Heart left ventricle (tissue), 16 donors: ENCODE results near the gene TFAP2C. TPM values are rescaled to one million over a fixed set of nuclear protein-coding genes. Genes with fewer than 3 reads are reported as not detected.
"Not testable (repeated sequence)": the region's sequence is repeated elsewhere in the genome, so short reads cannot be mapped to it uniquely, and the experiment has no call there.

Experiments
- ATAC-seq, 4 donors: fragments of 200-7000 bp; cut with Tn5 transposase; one replicate each; pipeline ENCODE4 v1.9.1; 2020 to 2022; ENCODE audit warnings: moderate library complexity in 4 of 4, mild to moderate bottlenecking in 3 of 4, moderate number of reproducible peaks in 1 of 4
- DNase-seq, 5 donors: peaks; one replicate each; pipeline ENCODE4 v3.0.0-alpha.2; 2020
- H3K27ac ChIP-seq, 12 donors: fragments of 200-600 bp; sonication (generic) in 4 of 12; one replicate each; pipeline versions ENCODE4 v1.5.0 to v1.8.0; 2016 to 2022; ENCODE audit warnings: mild to moderate bottlenecking in 2 of 12
- H3K27me3 ChIP-seq, 9 donors: fragments of 200-600 bp; sonication (generic) in 2 of 9; one replicate each; pipeline versions ENCODE4 v1.5.1 to v1.8.0; 2016 to 2022; ENCODE audit warnings: mild to moderate bottlenecking in 3 of 9
- H3K36me3 ChIP-seq, 9 donors: fragments of 200-600 bp; sonication (generic) in 2 of 9; one replicate each; pipeline versions ENCODE4 v1.5.0 to v1.8.0; 2018 to 2022; ENCODE audit warnings: mild to moderate bottlenecking in 2 of 9
- H3K4me1 ChIP-seq, 12 donors: fragments of 200-600 bp; sonication (generic) in 4 of 12; one replicate each; pipeline versions ENCODE4 v1.5.0 to v1.8.0; 2016 to 2022; ENCODE audit warnings: mild to moderate bottlenecking in 3 of 12
- H3K4me3 ChIP-seq, 12 donors: fragments of 200-600 bp; sonication (generic) in 4 of 12; one replicate each; pipeline versions ENCODE4 v1.5.0 to v1.8.0; 2017 to 2022; ENCODE audit warnings: mild to moderate bottlenecking in 9 of 12, moderate library complexity in 4 of 12
- H3K9me3 ChIP-seq, 12 donors: fragments of 200-600 bp; sonication (generic) in 4 of 12; one replicate each; pipeline versions ENCODE4 v1.5.0 to v1.8.0; 2016 to 2022; ENCODE audit warnings: mild to moderate bottlenecking in 1 of 12
- POLR2A ChIP-seq, 2 donors: fragments of 450-650 bp; IDR thresholded peaks; one replicate each; pipeline ENCODE4 v1.6.1; 2017; ENCODE audit warnings: antibody characterized with exemption in 2 of 2, mild to moderate bottlenecking in 2 of 2, moderate library complexity in 2 of 2
- WGBS, 4 donors: extraction: QIAGEN DNeasy Blood & Tissue Kit in 2 of 4; methylation state at CpG; one replicate each; pipeline versions ENCODE4 v1.1.5 to v1.1.7; 2013 to 2018; 5-methylcytosine and 5-hydroxymethylcytosine counted together
- intact Hi-C, 10 donors: fragments of 100-400 bp; cut with DNase I; formaldehyde crosslinking; loops; one replicate each; pipeline versions ENCODE4 v1.11.1 to v1.14.2; 2022
- polyA plus RNA-seq, 2 donors: library from polyadenylated mRNA; stranded (reverse); fragments of 200-250 nt; gene quantifications; one replicate each; pipeline ENCODE4 v1.2.3, GENCODE V29; 2013
- total RNA-seq, 9 donors: library from RNA; depleted of rRNA in 2 of 9; stranded (reverse); fragments of >200 nt in 2 of 9; fragmentation: NEBNext Ultra II Directional in 3 of 9; extraction: Animal tissue kit (Norgen Biotek cat#: 25700) in 3 of 9; gene quantifications; one replicate each; pipeline versions ENCODE4 v1.1.0 to v1.2.4, GENCODE V29; 2016 to 2023
- TF ChIP-seq, protein P1 (sequence below), 12 donors: fragments of 200-600 bp; sonication (generic) in 4 of 12; IDR thresholded peaks; one replicate each; pipeline versions ENCODE4 v1.5.0 to v1.8.0; 2018 to 2022; ENCODE audit warnings: antibody characterized with exemption in 12 of 12, mild to moderate bottlenecking in 5 of 12
- donor health status: ischemic (EF 13 %, LVEDD 7.1; RV severe dilation, severe dysfunction).
- donor health status: healthy with polysubstance abuse.
- donor health status: DM: no; HTN: yes; CAD: no.
- donor health status: DM: no; HTN: no; CAD: no.
- donor health status: ischemic (EF 25% LVEDD 6.9; RV normal size, moderate dysfunction).
- donor health status: ischemic (EF 25% LVEDD 5.7; RV mildly dilated, moderate dysfunction).
- donor health status: healthy.
- donor health status: DM: yes; HTN: yes; CAD: no.
- donor health status: ischemic (EF 35%, LVEDD 5.7; RV mildly dilated, moderate dysfunction).
- donor health status: nonischemic (EF 11% LVEDD 7.7; RV severe dilation, severe dysfunction).
- donor health status: DM: yes; HTN: yes; CAD: no.
- donor health status: PGD.
- donor health status: ischemic (EF 29% LVEDD 5.4; RV normal size, mild dysfunction).
- donor health status: nonischemic (EF 23%, LVEDD 6.1; RV moderate dilation, normal function).

TFAP2C gene
- total and polyA plus RNA-seq, 11 donors, result 0.09 to 1.00 (median 0.23) TPM; not detected in 5

DNA sequence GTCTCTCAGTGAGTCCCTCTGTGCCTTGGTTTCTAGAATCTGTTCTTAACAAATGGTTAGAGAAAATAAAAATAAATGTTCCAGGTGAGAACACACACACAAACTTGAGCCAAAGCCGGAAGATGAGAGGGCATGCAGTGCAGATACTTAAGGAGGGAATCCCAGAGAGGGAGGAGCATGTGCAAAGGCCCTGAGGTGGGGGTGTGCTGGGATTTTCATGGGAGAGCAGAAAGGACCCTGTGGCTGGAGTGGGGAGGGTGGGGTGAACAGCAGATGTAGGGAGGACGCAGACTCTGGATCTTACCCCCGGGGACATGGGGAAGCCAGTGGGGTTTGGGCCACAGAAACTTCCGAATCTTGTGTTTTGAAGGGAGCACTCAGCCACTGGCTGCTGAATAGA lies 17.5 kb downstream of the TFAP2C start:
- Histone ChIP-seq H3K36me3 (no peaks in the 10 kb centered on the region), H3K9me3 (no peaks in the 10 kb centered on the region), H3K27me3 (peaks cover 0 to 31% (median 0%) of the 10 kb centered on the region in 9 donors), H3K27ac (no peak overlapping the region), H3K4me3 (no peak overlapping the region), H3K4me1 (no peaks in the 10 kb centered on the region)
- intact Hi-C loops, result no loop called here
- WGBS, 4 donors, result 83 to 89% (median 88%) methylated on average over 4 of the region's 4 CpGs
- ATAC-seq, result no peak
- TF ChIP-seq POLR2A (IDR thresholded peaks at IDR 0.05), result no peak
- TF ChIP-seq, protein P1, sequence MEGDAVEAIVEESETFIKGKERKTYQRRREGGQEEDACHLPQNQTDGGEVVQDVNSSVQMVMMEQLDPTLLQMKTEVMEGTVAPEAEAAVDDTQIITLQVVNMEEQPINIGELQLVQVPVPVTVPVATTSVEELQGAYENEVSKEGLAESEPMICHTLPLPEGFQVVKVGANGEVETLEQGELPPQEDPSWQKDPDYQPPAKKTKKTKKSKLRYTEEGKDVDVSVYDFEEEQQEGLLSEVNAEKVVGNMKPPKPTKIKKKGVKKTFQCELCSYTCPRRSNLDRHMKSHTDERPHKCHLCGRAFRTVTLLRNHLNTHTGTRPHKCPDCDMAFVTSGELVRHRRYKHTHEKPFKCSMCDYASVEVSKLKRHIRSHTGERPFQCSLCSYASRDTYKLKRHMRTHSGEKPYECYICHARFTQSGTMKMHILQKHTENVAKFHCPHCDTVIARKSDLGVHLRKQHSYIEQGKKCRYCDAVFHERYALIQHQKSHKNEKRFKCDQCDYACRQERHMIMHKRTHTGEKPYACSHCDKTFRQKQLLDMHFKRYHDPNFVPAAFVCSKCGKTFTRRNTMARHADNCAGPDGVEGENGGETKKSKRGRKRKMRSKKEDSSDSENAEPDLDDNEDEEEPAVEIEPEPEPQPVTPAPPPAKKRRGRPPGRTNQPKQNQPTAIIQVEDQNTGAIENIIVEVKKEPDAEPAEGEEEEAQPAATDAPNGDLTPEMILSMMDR (IDR thresholded peaks at IDR 0.05), result no peak
- DNase-seq, result no peak

DNA sequence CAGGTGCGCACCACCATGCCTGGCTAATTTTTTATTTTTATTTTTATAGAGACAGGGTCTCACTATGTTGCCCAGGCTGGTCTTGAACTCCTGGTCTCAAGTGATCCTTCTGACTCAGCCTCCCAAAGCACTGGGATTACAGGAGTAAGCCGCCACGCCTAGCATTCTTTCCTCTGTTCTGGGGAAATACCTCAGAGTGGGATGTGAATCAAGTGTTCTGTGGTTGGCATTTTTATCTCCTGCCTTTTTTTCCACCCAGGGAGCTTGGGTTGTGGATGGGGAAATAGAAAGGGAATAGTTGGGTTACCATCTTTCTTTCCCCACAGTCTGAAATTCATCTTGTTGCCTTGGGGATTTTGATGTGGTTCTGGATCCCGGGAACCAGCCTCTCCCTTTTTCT lies 24.1 kb downstream of the TFAP2C start:
- H3K4me1 ChIP-seq, result no peaks in the 10 kb centered on the region
- H3K27me3 ChIP-seq, result peaks cover 0 to 12% (median 0%) of the 10 kb centered on the region in 9 donors
- no peak overlapping the region for H3K27ac ChIP-seq
- H3K4me3 ChIP-seq, result no peak overlapping the region
- ATAC-seq (no peak), DNase-seq (no peak)
- H3K36me3 ChIP-seq, result no peaks in the 10 kb centered on the region
- WGBS, 4 donors, result 88 to 97% (median 90%) methylated on average over 4 of the region's 4 CpGs
- no peaks in the 10 kb centered on the region for H3K9me3 ChIP-seq
- intact Hi-C loops, result no loop called here
- no peak for TF ChIP-seq POLR2A (IDR thresholded peaks at IDR 0.05)
- TF ChIP-seq, protein P1 (IDR thresholded peaks at IDR 0.05), result no peak

DNA sequence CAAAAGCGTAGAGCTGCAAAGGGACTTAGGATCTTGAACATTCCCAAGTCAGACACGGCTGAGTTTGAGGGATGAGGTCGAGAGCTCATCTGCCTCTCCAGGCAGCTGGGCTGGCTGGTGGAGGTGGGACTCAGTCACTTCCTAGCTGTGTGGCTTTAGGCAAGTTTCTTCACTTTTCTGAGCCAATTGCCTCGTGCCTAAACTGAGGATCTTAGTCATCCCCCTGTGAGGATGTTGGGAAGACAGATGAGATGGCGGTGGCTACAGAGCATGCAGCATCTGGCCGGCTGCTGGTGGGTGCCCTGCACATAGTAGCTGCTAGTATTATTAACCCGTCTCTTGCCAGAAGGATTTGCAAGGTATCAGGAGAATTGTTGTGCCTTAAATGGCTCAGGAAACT lies 27.5 kb downstream of the TFAP2C start:
- TF ChIP-seq POLR2A (IDR thresholded peaks at IDR 0.05), result no peak
- TF ChIP-seq, protein P1 (IDR thresholded peaks at IDR 0.05), result no peak
- ATAC-seq (no peak), DNase-seq (no peak)
- H3K27ac ChIP-seq, result no peak overlapping the region
- H3K27me3 ChIP-seq, result peaks cover 0 to 9% (median 0%) of the 10 kb centered on the region in 9 donors
- intact Hi-C loops, result no loop called here
- no peak overlapping the region for H3K4me3 ChIP-seq
- 46 to 57% (median 50%) methylated on average over 6 to 7 of the region's 7 CpGs for WGBS, 4 donors
- no peaks in the 10 kb centered on the region for H3K36me3 ChIP-seq
- no peaks in the 10 kb centered on the region for H3K4me1 ChIP-seq
- H3K9me3 ChIP-seq, result no peaks in the 10 kb centered on the region

DNA sequence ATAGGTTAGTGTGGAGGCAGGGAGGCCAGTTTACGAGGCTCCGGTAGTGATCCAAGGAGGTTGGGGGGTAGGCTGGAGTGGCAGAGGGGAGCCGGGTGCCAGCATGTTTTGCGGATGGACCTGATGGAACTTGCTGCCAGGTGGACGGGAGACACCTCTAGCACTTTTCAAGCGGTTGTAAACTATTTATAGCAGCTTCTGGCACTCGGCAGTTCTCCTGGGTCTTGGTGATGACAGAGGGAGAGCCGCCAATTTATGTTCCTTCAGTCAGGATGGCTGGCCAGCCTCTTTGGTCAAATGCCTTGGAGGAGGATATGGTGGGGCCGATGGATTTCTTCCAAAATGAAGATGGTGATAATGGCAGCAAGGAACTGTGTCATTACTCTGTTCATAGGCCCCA lies 28.8 kb downstream of the TFAP2C start:
- H3K36me3 ChIP-seq, result no peaks in the 10 kb centered on the region
- intact Hi-C loops, result no loop called here
- DNase-seq (peak in 1 of 5 donors; percentile 28), ATAC-seq (peak in 1 of 4 donors; percentile 30)
- TF ChIP-seq POLR2A (IDR thresholded peaks at IDR 0.05), result no peak
- TF ChIP-seq, protein P1 (IDR thresholded peaks at IDR 0.05), result no peak
- peaks cover 0 to 13% (median 0%) of the 10 kb centered on the region in 9 donors for H3K27me3 ChIP-seq
- H3K4me1 ChIP-seq, result no peaks in the 10 kb centered on the region
- no peaks in the 10 kb centered on the region for H3K9me3 ChIP-seq
- WGBS, 4 donors, result 46 to 56% (median 47%) methylated on average over 9 of the region's 9 CpGs
- H3K4me3 ChIP-seq, result no peak overlapping the region
- H3K27ac ChIP-seq, result no peak overlapping the region

DNA sequence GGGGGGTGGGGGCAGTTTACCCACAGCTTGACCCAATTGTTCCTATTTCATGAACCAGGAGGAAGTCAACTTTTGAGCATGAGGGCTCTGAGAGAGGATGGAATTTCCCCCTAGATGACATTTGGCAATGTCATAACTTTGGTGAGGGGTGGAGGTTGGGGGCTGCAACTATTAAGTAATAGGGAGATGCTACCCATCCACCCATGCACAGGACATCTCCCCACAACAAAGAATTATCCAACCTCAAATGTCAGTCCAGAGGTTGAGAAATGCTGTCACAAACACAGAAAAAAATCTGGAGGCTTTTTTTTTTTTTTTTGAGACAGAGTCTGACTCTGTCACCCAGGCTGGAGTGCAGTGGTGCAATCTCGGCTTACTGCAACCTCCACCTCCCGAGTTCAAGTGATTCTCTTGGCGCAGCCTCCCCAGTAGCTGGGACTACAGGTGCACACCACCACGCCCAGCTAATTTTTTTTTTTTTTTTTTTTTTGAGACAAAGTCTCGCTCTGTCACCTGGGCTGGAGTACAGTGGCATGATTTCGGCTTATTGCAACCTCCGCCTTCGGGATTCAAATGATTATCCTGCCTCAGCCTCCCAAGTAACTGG lies 29.3 kb downstream of the TFAP2C start:
- 91 to 92% (median 92%) methylated on average over 8 of the region's 8 CpGs for WGBS, 4 donors
- ATAC-seq, result not testable (repeated sequence)

More for the DNA sequence above, 29.3 kb downstream of the TFAP2C start:
- DNase-seq, H3K36me3 ChIP-seq, H3K4me1 ChIP-seq, intact Hi-C loops, H3K4me3 ChIP-seq, H3K27ac ChIP-seq, H3K9me3 ChIP-seq: not testable (repeated sequence)
- peaks cover 0 to 18% (median 0%) of the 10 kb centered on the region in 9 donors for H3K27me3 ChIP-seq
